C4-2B (cell line): Measurements from ENCODE around the gene CEL.

Experiments used
- H3K27ac ChIP-seq: fragments of 450-650 bp; 2 replicates; pipeline ENCODE4 v1.5.1; 2017
- ZFX ChIP-seq: fragments of 450-650 bp; IDR thresholded peaks from 2 replicates; pipeline ENCODE4 v1.6.1; 2017
- TF ChIP-seq, protein P1 (sequence below): fragments of 450-650 bp; conservative IDR thresholded peaks from 2 replicates; pipeline ENCODE4 v1.5.1; 2017; ENCODE audit warnings: mild to moderate bottlenecking

CEL gene

DNA sequence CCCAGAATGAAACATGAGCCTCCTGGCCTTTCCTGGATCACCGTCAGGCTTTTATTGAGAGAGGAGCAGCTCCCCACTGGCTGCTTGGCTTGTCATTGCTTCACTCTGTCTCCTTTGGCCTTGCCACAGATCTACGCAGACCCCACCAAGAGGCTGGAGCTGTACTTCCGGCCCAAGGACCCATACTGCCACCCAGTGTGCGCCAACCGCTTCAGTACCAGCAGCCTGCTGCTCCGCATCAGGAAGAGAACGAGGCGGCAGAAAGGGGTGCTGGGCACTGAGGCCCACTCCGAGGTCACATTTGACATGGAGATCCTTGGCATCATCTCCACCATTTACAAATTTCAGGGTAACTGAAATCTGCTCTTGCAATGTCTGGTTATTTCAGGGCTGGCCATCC is 19.8 kb upstream of the CEL start:
- TF ChIP-seq ZFX, result no peak
- TF ChIP-seq, protein P1, sequence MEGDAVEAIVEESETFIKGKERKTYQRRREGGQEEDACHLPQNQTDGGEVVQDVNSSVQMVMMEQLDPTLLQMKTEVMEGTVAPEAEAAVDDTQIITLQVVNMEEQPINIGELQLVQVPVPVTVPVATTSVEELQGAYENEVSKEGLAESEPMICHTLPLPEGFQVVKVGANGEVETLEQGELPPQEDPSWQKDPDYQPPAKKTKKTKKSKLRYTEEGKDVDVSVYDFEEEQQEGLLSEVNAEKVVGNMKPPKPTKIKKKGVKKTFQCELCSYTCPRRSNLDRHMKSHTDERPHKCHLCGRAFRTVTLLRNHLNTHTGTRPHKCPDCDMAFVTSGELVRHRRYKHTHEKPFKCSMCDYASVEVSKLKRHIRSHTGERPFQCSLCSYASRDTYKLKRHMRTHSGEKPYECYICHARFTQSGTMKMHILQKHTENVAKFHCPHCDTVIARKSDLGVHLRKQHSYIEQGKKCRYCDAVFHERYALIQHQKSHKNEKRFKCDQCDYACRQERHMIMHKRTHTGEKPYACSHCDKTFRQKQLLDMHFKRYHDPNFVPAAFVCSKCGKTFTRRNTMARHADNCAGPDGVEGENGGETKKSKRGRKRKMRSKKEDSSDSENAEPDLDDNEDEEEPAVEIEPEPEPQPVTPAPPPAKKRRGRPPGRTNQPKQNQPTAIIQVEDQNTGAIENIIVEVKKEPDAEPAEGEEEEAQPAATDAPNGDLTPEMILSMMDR, result no peak
- H3K27ac ChIP-seq, result no peak overlapping the region

DNA sequence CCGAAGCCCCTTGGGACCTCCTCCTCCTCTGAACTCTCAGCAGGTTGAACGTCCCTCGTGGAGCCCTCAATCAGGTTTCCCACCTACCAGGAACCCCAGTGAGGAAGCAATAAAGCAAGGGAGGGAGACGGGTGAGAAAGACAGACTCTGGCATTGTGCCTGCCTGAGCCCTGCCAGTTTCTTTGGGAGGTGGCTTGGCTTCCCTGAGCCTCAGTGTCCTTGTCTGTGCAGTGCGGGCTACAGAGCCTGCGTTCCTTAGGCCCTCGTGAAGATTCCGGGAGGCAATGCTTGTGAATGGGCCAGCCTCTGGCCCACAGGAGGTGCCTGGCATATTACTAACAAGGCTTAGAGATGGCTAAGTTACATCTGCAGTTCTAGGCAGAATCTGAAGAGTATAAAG is 19.1 kb upstream of the CEL start:
- H3K27ac ChIP-seq, result no peak overlapping the region
- TF ChIP-seq ZFX, result no peak
- TF ChIP-seq, protein P1, result no peak

DNA sequence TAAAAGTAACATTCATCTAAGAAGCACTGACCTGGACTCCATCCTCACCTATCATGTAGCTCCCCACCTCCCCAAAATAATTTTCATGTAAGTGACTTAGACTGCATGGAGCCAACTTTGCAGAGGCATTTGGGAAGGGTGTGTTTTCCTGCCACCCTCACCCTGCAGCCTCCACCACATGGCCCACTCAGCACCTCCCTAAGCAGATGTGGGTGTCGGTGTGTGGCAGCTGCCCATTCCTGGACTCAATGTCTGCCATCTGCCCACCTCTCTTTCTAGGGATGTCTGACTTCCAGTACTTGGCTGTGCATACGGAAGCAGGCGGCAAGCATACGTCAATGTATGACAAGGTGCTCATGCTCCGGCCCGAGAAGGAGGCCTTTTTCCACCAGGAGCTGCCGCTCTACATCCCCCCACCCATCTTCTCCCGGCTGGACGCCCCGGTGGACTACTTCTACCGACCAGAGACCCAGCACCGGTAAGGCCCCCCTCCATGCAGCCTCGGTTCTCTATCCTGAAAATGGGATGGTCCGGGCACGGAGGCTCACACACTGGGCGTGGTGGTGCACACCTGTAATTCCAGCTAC is 18.2 kb upstream of the CEL start:
- TF ChIP-seq, protein P1, result no peak
- TF ChIP-seq ZFX, result no peak
- no peak overlapping the region for H3K27ac ChIP-seq

DNA sequence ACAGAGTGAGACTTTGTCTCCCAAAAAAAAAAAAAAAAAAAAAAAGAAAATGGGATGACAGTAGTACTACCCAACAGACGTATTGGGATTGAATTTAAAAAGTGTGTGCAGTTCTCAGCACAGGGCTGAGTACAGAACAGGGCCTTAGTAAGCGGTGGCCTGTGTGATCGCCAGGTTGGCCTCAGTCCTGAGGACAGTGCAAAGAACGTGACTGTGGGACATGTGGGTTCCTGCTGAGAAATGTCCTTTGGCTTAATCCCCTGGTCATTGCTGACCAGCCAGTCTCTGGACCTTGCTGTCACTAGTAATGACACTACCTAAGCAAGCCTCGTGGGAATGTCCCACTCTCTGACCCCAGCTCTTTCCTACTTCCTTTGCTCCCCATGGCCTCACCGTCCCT is 17.7 kb upstream of the CEL start:
- no peak overlapping the region for H3K27ac ChIP-seq
- TF ChIP-seq, protein P1, result no peak
- TF ChIP-seq ZFX, result no peak

DNA sequence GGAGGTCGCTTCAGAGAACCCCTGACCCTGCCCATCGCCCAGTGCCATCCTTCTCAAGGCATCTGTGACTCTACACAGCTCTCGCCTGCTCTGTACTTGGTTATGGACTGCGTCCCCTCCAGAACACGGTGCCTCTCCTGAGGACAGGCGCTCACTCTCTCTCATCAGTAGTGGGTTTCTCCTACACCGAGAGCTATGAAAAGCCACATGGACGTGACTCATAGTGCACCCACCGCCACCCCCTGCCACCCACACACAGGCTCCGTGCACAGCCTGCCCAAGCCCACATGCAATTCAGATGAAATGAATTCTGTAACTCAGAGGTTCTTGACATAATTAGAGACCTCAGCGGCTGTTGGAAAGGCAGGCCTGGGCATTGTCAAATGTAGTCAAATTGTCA is 17.1 kb upstream of the CEL start:
- H3K27ac ChIP-seq, result no peak overlapping the region
- TF ChIP-seq, protein P1, result no peak
- TF ChIP-seq ZFX, result no peak

DNA sequence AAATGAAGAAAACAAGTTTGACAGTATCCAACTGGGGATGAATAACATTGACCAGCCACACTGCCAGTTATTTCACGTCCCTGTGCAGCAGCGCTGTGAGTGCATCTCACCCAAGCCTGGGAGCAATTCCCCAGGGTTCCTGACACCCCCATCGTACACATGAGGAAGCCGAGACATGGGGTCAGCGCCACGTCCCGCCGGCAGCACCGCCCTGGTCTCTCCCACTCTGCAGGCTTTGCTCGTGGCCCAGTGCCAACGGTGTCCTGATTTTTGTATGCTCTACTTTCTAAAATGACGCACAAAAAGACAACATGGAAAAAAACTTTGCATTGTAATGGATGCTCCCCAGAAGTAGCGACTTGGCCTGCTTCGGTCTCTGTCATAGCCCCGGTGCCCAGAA is 16.6 kb upstream of the CEL start:
- no peak overlapping the region for H3K27ac ChIP-seq
- TF ChIP-seq ZFX, result no peak
- TF ChIP-seq, protein P1, result no peak

DNA sequence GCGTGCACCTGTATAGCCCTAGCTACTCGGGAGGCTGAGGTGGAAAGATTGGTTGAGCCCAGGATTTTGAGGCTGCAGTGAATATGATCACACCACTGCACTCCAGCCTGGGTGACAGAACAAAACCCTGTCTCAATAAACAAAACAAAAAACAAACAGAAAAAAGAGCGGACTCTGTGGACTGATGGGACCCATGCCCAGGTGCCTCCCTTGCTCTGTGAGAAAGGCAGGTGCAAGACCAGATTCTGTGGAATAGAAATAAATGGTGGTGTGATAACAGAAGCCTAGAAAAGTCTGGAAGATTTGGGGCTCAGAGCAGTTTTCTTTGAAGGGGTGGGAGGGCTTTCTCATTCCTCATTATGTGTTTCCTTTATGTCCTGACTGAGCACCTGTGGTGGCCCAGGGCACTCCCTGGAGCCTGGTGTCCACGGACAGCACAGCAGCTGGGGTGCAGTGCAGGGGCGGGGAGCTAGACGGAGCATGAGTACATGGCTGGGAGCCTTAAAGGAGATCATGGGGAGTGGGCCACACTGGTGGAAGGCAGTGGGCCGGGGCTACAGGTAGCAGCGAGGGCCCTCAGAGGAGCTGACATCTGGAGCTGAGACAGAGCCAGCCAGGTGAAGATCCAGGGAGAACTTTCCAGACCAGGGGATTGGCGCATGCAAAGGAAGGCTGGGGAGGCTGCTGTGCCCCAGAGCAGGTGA is 15.4 kb upstream of the CEL start:
- no peak overlapping the region for H3K27ac ChIP-seq
- no peak for TF ChIP-seq ZFX
- TF ChIP-seq, protein P1, result no peak
